ENCODE results near the gene SBF2.

- TF ChIP-seq SIN3A (IDR thresholded peaks at IDR 0.05; ENCODE audit: borderline replicate concordance in 2 of 2, control insufficient read depth in 1 of 2, low read depth in 2 of 2, low read length in 2 of 2) (no peak), BRF1 (IDR thresholded peaks at IDR 0.05; ENCODE audit: borderline replicate concordance, extremely low read depth, insufficient read length) (no peak)
Observed at GRCh38 chr11:10305964-10306918, 12.2 kb upstream of the SBF2 start.
